Endothelial cell of umbilical vein (primary cell): Measurements from ENCODE around the gene SOHLH2.

Source experiments
- CTCF ChIP-seq, 2 donors: IDR thresholded peaks; 1 replicate in 1 of 2; 2 replicates in 1 of 2; pipeline ENCODE4 v1.5.1; 2011; ENCODE audit warnings: low read length in 2 of 2, mild to moderate bottlenecking in 2 of 2, moderate library complexity in 2 of 2, control low read depth in 1 of 2, inconsistent platforms in 1 of 2, low read depth in 1 of 2; ENCODE audit not compliant: insufficient read depth in 1 of 2; ENCODE audit errors: extremely low read depth in 1 of 2
- EZH2 ChIP-seq: IDR thresholded peaks from 2 replicates; pipeline ENCODE4 v1.6.1; 2012; ENCODE audit warnings: borderline replicate concordance, low read depth, mild to moderate bottlenecking, moderate library complexity, low read length, inconsistent platforms; ENCODE audit not compliant: severe bottlenecking
- GATA2 ChIP-seq: IDR thresholded peaks from 2 replicates; pipeline ENCODE4 v1.7.0; 2011; ENCODE audit warnings: low read depth, mild to moderate bottlenecking, moderate library complexity, mixed read lengths, low read length; ENCODE audit not compliant: insufficient read length, insufficient read depth
- POLR2A ChIP-seq: IDR thresholded peaks from 2 replicates; pipeline ENCODE4 v1.6.1; 2012; ENCODE audit warnings: low read depth, mild to moderate bottlenecking, control low read depth, low read length
- POLR2AphosphoS5 ChIP-seq: IDR thresholded peaks from 2 replicates; pipeline ENCODE4 v1.6.1; 2012; ENCODE audit warnings: low read depth, mild to moderate bottlenecking, control low read depth, low read length, moderate library complexity; ENCODE audit not compliant: insufficient read depth
- TF ChIP-seq, protein P1 (sequence below): IDR thresholded peaks from 2 replicates; pipeline ENCODE4 v1.6.1; 2011; ENCODE audit not compliant: insufficient read depth, insufficient read length

DNA sequence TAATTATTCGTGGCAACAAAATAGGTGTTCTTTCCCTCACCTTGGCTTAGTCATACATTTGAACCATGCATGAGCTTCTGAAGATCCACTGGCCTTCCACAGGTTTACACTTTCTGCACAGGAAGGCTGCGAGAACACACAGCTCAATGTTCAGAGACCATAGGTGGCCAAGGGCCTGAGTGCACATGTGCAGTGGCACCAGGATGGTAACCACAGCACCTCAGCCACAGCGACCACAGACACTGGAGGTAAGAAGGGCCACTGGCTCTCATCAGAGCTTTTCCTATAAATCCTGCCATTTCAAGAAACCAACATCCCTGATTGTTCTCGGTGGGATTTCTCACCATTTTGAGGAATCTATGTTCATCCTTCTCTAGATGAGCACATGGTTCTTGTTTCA is 84.8 kb downstream of the SOHLH2 start:
- TF ChIP-seq CTCF (IDR thresholded peaks at IDR 0.05; ENCODE audit: extremely low read depth in 1 of 2, insufficient read depth in 1 of 2, low read depth in 1 of 2, low read length in 2 of 2) (no peak), POLR2A (no peak), EZH2 (no peak), POLR2AphosphoS5 (no peak), GATA2 (no peak)
- TF ChIP-seq, protein P1, sequence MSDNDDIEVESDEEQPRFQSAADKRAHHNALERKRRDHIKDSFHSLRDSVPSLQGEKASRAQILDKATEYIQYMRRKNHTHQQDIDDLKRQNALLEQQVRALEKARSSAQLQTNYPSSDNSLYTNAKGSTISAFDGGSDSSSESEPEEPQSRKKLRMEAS, result no peak
